Endothelial cell of umbilical vein (primary cell): ENCODE results near the gene BMP2K. TPM values are rescaled to one million over a fixed set of nuclear protein-coding genes. Genes with fewer than 3 reads are reported as not detected.

Experiments used
- BruUV-seq: library from RNA; stranded (reverse); fragments of 400-500 nt; replicated peaks from 2 replicates; lab custom pipeline; 2021; lab: Mats Ljungman, UMichigan
- CTCF ChIA-PET: fragments of 300-600, 350-600 bp; sonication (Branson Sonifier 250); formaldehyde crosslinking; loops from one replicate; lab custom pipeline; 2021; ENCODE audit warnings: antibody characterized with exemption, inconsistent platforms; lab: Charles Lee
- POLR2A ChIA-PET: fragments of 300-600, 350-600 bp; sonication (Branson Sonifier 250); formaldehyde crosslinking; loops from one replicate; lab custom pipeline; 2021; ENCODE audit warnings: antibody characterized with exemption, inconsistent platforms; lab: Charles Lee
- DNase-seq: peaks from one replicate; pipeline ENCODE4 v3.0.0-alpha.2; 2011; ENCODE audit warnings: low read depth, low spot score
- FAIRE-seq: peaks from 2 replicates; lab custom pipeline; 2011; peaks lifted over from hg19 to GRCh38; lab: Jason Lieb, UNC
- H2AFZ ChIP-seq: 2 replicates; pipeline ENCODE4 v1.6.0; 2012; ENCODE audit warnings: low read depth, low read length, control low read depth, inconsistent platforms
- H3K27ac ChIP-seq: 2 replicates; pipeline ENCODE4 v1.5.1; 2011; ENCODE audit warnings: low read depth, mild to moderate bottlenecking, control low read depth, low read length, moderate library complexity; ENCODE audit not compliant: insufficient read depth
- H3K27me3 ChIP-seq, 2 experiments: 2 replicates each; pipeline versions ENCODE4 v1.6.0 to v1.6.1; 2011; ENCODE audit warnings: low read length in 2 of 2, mixed read lengths in 1 of 2; ENCODE audit not compliant: control insufficient read depth in 2 of 2, insufficient read depth in 2 of 2
- H3K36me3 ChIP-seq, 2 experiments: 2 replicates in 1 of 2; 3 replicates in 1 of 2; pipeline ENCODE4 v1.5.1; 2011; ENCODE audit warnings: low read length in 2 of 2, mild to moderate bottlenecking in 1 of 2, moderate library complexity in 1 of 2; ENCODE audit not compliant: control insufficient read depth in 2 of 2, insufficient read depth in 2 of 2; ENCODE audit errors: extremely low read depth in 1 of 2
- H3K4me1 ChIP-seq: 3 replicates; pipeline ENCODE4 v1.5.1; 2011; ENCODE audit warnings: mild to moderate bottlenecking, low read length; ENCODE audit not compliant: control insufficient read depth, insufficient read depth; ENCODE audit errors: extremely low read depth
- H3K4me2 ChIP-seq: 2 replicates; pipeline ENCODE4 v1.6.1; 2011; ENCODE audit warnings: low read length, control low read depth, mixed read lengths; ENCODE audit not compliant: insufficient read depth
- H3K4me3 ChIP-seq, 3 experiments: fragments of 200-600 bp in 1 of 3; sonication (generic), shearing (Covaris generic) in 1 of 3; replicated peaks in 1 of 3; 2 replicates each; pipeline ENCODE4 v1.5.1; 2011 to 2016; ENCODE audit warnings: control low read depth in 3 of 3, low read length in 3 of 3, mild to moderate bottlenecking in 2 of 3, inconsistent platforms in 1 of 3, low read depth in 1 of 3, moderate library complexity in 1 of 3; ENCODE audit not compliant: insufficient read depth in 1 of 3
- H3K79me2 ChIP-seq: 2 replicates; pipeline ENCODE4 v1.6.0; 2012; ENCODE audit warnings: low read length, inconsistent platforms; ENCODE audit not compliant: control insufficient read depth, insufficient read depth
- H3K9ac ChIP-seq: replicated peaks from 2 replicates; pipeline ENCODE3; 2011; ENCODE audit warnings: low read length, control low read depth; ENCODE audit not compliant: insufficient read depth; ENCODE audit errors: extremely low read depth
- H3K9me1 ChIP-seq: replicated peaks from 3 replicates; pipeline ENCODE4 v1.6.0; 2011; ENCODE audit warnings: mild to moderate bottlenecking, low read length; ENCODE audit not compliant: control insufficient read depth, insufficient read depth; ENCODE audit errors: extremely low read depth
- H3K9me3 ChIP-seq: replicated peaks from 2 replicates; pipeline ENCODE4 v1.5.1; 2012; ENCODE audit warnings: low read length, inconsistent platforms; ENCODE audit not compliant: control insufficient read depth, insufficient read depth
- H4K20me1 ChIP-seq: replicated peaks from 2 replicates; pipeline ENCODE3; 2011; ENCODE audit warnings: mild to moderate bottlenecking, low read length; ENCODE audit not compliant: control insufficient read depth, insufficient read depth; ENCODE audit errors: extremely low read depth
- CTCF ChIP-seq, 2 donors: IDR thresholded peaks; 1 replicate in 1 of 2; 2 replicates in 1 of 2; pipeline ENCODE4 v1.5.1; 2011; ENCODE audit warnings: low read length in 2 of 2, mild to moderate bottlenecking in 2 of 2, moderate library complexity in 2 of 2, control low read depth in 1 of 2, inconsistent platforms in 1 of 2, low read depth in 1 of 2; ENCODE audit not compliant: insufficient read depth in 1 of 2; ENCODE audit errors: extremely low read depth in 1 of 2
- EZH2 ChIP-seq: IDR thresholded peaks from 2 replicates; pipeline ENCODE4 v1.6.1; 2012; ENCODE audit warnings: borderline replicate concordance, low read depth, mild to moderate bottlenecking, moderate library complexity, low read length, inconsistent platforms; ENCODE audit not compliant: severe bottlenecking
- FOS ChIP-seq: IDR thresholded peaks from 2 replicates; pipeline ENCODE4 v1.6.1; 2011; ENCODE audit warnings: mild to moderate bottlenecking, low read length, moderate library complexity, borderline replicate concordance; ENCODE audit not compliant: insufficient read depth
- GATA2 ChIP-seq: IDR thresholded peaks from 2 replicates; pipeline ENCODE4 v1.7.0; 2011; ENCODE audit warnings: low read depth, mild to moderate bottlenecking, moderate library complexity, mixed read lengths, low read length; ENCODE audit not compliant: insufficient read length, insufficient read depth
- JUN ChIP-seq: IDR thresholded peaks from 2 replicates; pipeline ENCODE4 v1.6.1; 2011; ENCODE audit warnings: borderline replicate concordance, low read depth; ENCODE audit not compliant: insufficient read length, insufficient read depth
- MAX ChIP-seq: IDR thresholded peaks from 2 replicates; pipeline ENCODE4 v1.6.1; 2011; ENCODE audit not compliant: insufficient read depth, insufficient read length
- MYC ChIP-seq: IDR thresholded peaks from one replicate; pipeline ENCODE4 v1.6.1; 2011; ENCODE audit warnings: mild to moderate bottlenecking, low read depth, low read length
- POLR2A ChIP-seq: IDR thresholded peaks from 2 replicates; pipeline ENCODE4 v1.6.1; 2012; ENCODE audit warnings: low read depth, mild to moderate bottlenecking, control low read depth, low read length
- POLR2AphosphoS5 ChIP-seq: IDR thresholded peaks from 2 replicates; pipeline ENCODE4 v1.6.1; 2012; ENCODE audit warnings: low read depth, mild to moderate bottlenecking, control low read depth, low read length, moderate library complexity; ENCODE audit not compliant: insufficient read depth
- dilution Hi-C: fragments of 300-500 bp; cut with MboI; formaldehyde crosslinking; loops from one replicate; pipeline ENCODE4 v1.15.0; 2019; ENCODE audit warnings: low sequenced_read_pairs; ENCODE audit not compliant: extremely low pct_ligation_motif_present
- intact Hi-C: fragments of 100-400 bp; cut with micrococcal nuclease; formaldehyde crosslinking; loops from one replicate; pipeline ENCODE4 v1.10.0; 2022
- polyA plus RNA-seq, 4 experiments: library from polyadenylated mRNA; depleted of rRNA in 3 of 4; stranded (reverse) in 3 of 4; unstranded in 1 of 4; fragments of >200 nt; gene quantifications; 2 replicates each; pipeline versions ENCODE4 v1.2.1 to v1.2.3, GENCODE V29; 2011 to 2012; ENCODE audit warnings: missing spikeins in 1 of 4
- total RNA-seq: library from RNA; stranded (reverse); gene quantifications from 2 replicates; pipeline ENCODE4 v1.2.3, GENCODE V29; 2021

Gene BMP2K
- total and polyA plus RNA-seq, 2 donors (not counting 3 experiments of a cell fraction or from before 2014, with no cell fraction given): 16.1 to 37.9 TPM

GRCh38 chr4:78756137-78756536 is 20.0 kb upstream of the BMP2K start:
- Histone ChIP-seq H3K4me2 (no peak overlapping the region), H2AFZ (no peak overlapping the region), H3K27me3 (no peaks in the 10 kb centered on the region), H3K9ac (no peak overlapping the region), H4K20me1 (no peaks in the 10 kb centered on the region), H3K79me2 (no peaks in the 10 kb centered on the region), H3K36me3 (no peaks in the 10 kb centered on the region), H3K4me1 (no peaks in the 10 kb centered on the region), H3K9me1 (no peaks in the 10 kb centered on the region), H3K27ac (no peak overlapping the region), H3K9me3 (no peaks in the 10 kb centered on the region), H3K4me3 (no peak overlapping the region)
- dilution Hi-C loops: no loop called here
- no TSS peak for BruUV-seq
- ChIA-PET POLR2A (no interaction called here), CTCF (no interaction called here)
- DNase-seq (no peak), FAIRE-seq (no peak)
- intact Hi-C loops: no loop called here
- TF ChIP-seq POLR2A (no peak), GATA2 (no peak), POLR2AphosphoS5 (no peak), CTCF (IDR thresholded peaks at IDR 0.05; ENCODE audit: extremely low read depth in 1 of 2, insufficient read depth in 1 of 2, low read depth in 1 of 2, low read length in 2 of 2) (no peak), MYC (no peak), EZH2 (no peak), MAX (no peak), JUN (no peak), FOS (no peak)
